Naive thymus-derived CD4-positive, alpha-beta T cell (primary cell): ENCODE results near the gene CKS2. TPM values are rescaled to one million over a fixed set of nuclear protein-coding genes. Genes with fewer than 3 reads are reported as not detected.
"Not testable (repeated sequence)": the region's sequence is repeated elsewhere in the genome, so short reads cannot be mapped to it uniquely, and the experiment has no call there.

Experiments
- ATAC-seq: fragments of 150-1000 bp; cut with Tn5 transposase; 2 replicates; pipeline ENCODE4 v1.10.0; 2021; ENCODE audit warnings: mild to moderate bottlenecking, moderate library complexity
- CTCF ChIA-PET: fragments of 350-600 bp; sonication (Branson Sonifier 250); formaldehyde crosslinking; loops from one replicate; lab custom pipeline; 2021; ENCODE audit warnings: antibody characterized with exemption; lab: Charles Lee
- POLR2A ChIA-PET: fragments of 350-600 bp; sonication (Branson Sonifier 250); formaldehyde crosslinking; loops from one replicate; lab custom pipeline; 2021; ENCODE audit warnings: antibody characterized with exemption, inconsistent platforms; lab: Charles Lee
- DNase-seq, 9 donors: peaks; one replicate each; pipeline versions ENCODE4 v3.0.0 to v3.0.0-alpha.2; 2020 to 2022; ENCODE audit warnings: mixed read lengths in 1 of 9
- H3K27ac ChIP-seq: one replicate; pipeline ENCODE4 v1.7.0; 2013; ENCODE audit warnings: mild to moderate bottlenecking, low read depth, low read length, moderate library complexity
- H3K27me3 ChIP-seq, 2 donors: one replicate each; pipeline ENCODE4 v1.7.0; 2013; ENCODE audit warnings: low read length in 2 of 2, mild to moderate bottlenecking in 2 of 2, moderate library complexity in 2 of 2; ENCODE audit not compliant: control insufficient read depth in 2 of 2, insufficient read depth in 2 of 2
- H3K36me3 ChIP-seq, 3 experiments: 1 replicate in 2 of 3; 2 replicates in 1 of 3; pipeline ENCODE4 v1.7.0; 2013; ENCODE audit warnings: low read length in 3 of 3, mild to moderate bottlenecking in 3 of 3, moderate library complexity in 1 of 3; ENCODE audit not compliant: insufficient read depth in 3 of 3, control insufficient read depth in 2 of 3
- H3K4me1 ChIP-seq, 2 donors: one replicate each; pipeline ENCODE4 v1.7.0; 2013; ENCODE audit warnings: low read length in 2 of 2, mild to moderate bottlenecking in 2 of 2, moderate library complexity in 1 of 2; ENCODE audit not compliant: control insufficient read depth in 2 of 2, insufficient read depth in 2 of 2
- H3K4me3 ChIP-seq: 2 replicates; pipeline ENCODE4 v1.7.0; 2013; ENCODE audit warnings: mild to moderate bottlenecking, low read length
- H3K9me3 ChIP-seq, 3 experiments: 1 replicate in 2 of 3; 2 replicates in 1 of 3; pipeline ENCODE4 v1.7.0; 2013; ENCODE audit warnings: low read length in 3 of 3; ENCODE audit not compliant: control insufficient read depth in 2 of 3
- H3K27ac Mint-ChIP-seq, 9 donors: one replicate each; pipeline ENCODE4 v1.8.0; 2020 to 2022; ENCODE audit warnings: mixed read lengths in 9 of 9, mild to moderate bottlenecking in 8 of 9, moderate library complexity in 5 of 9, inconsistent platforms in 2 of 9
- H3K27me3 Mint-ChIP-seq, 5 donors: one replicate each; pipeline ENCODE4 v1.8.0; 2021 to 2022; ENCODE audit warnings: mixed read lengths in 5 of 5, mild to moderate bottlenecking in 1 of 5
- H3K36me3 Mint-ChIP-seq, 5 donors: one replicate each; pipeline ENCODE4 v1.8.0; 2020 to 2022; ENCODE audit warnings: mixed read lengths in 5 of 5, mild to moderate bottlenecking in 3 of 5, inconsistent platforms in 1 of 5
- H3K4me1 Mint-ChIP-seq, 7 donors: one replicate each; pipeline ENCODE4 v1.8.0; 2020 to 2022; ENCODE audit warnings: mixed read lengths in 7 of 7, mild to moderate bottlenecking in 3 of 7, inconsistent platforms in 1 of 7
- H3K4me3 Mint-ChIP-seq, 10 donors: one replicate each; pipeline ENCODE4 v1.8.0; 2020 to 2022; ENCODE audit warnings: mild to moderate bottlenecking in 10 of 10, mixed read lengths in 10 of 10, moderate library complexity in 6 of 10, inconsistent platforms in 2 of 10
- H3K9me3 Mint-ChIP-seq, 11 donors: one replicate each; pipeline ENCODE4 v1.8.0; 2020 to 2022; ENCODE audit warnings: mixed read lengths in 11 of 11, mild to moderate bottlenecking in 4 of 11, inconsistent platforms in 1 of 11, moderate library complexity in 1 of 11
- intact Hi-C, 2 donors: fragments of 100-400 bp; cut with micrococcal nuclease; formaldehyde crosslinking; loops; one replicate each; pipeline ENCODE4 v1.15.1; 2023
- polyA plus RNA-seq, 2 donors: library from polyadenylated mRNA; unstranded; fragments of 300-500 nt; fragmentation: Illumina TruSeq; gene quantifications; one replicate each; pipeline ENCODE4 v1.2.3, GENCODE V29; 2021
- total RNA-seq, 6 experiments: library from RNA in 5 of 6; stranded (reverse) in 5 of 6; gene quantifications; 1 replicate in 5 of 6; 2 replicates in 1 of 6; pipeline ENCODE4 v1.2.3 and lab custom pipeline; 2021 to 2026

Gene CKS2
- total RNA-seq (100 to 1,000 TPM in 1 of 5 experiments, 10 to 100 TPM in 1, 1 to 10 TPM in 3; 5.2 to 121 (median 8.9) TPM), polyA plus RNA-seq (1 to 10 TPM; 6.0 to 8.0 TPM), total RNA-seq (lab: John Stamatoyannopoulos, UW) (8.6 reads per million, percentile 33 among the genes with 10 or more reads in this experiment)

DNA sequence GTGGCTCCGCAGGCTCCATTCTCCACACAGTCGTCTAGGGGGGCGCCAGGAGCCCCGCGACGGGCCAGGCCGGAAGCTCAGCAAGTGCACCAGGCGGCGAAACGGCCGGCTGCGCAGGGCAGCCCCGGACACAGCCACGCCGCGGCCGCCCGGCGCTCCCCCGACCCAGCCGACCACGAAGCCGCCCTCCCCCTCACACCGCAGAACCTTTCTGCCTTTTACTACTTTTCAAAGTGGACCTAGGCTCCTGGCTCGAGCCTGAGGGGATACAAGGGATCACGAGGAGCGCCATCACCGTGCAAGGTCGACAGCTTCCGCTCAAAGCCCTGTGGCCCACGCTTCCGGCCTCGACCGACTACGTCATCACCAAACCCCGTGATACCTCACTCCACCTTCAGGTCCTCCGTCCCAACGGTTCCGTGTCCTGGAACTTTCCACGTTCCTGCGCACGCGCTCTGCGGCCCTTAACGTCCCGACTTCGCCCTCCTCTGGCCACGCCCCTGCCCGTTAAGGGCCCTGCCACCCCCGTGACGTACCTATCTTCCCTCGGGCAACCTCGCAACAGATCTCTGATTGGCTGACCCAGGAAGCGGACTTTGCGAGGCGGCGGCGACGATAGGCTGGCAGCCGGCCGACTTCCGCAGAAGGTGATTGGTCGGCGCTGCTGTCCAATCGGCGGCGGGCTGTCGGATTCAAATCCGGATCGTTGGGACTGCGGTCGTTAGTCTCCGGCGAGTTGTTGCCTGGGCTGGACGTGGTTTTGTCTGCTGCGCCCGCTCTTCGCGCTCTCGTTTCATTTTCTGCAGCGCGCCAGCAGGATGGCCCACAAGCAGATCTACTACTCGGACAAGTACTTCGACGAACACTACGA lies at the start of gene CKS2:
Gene CKS2 (plus strand): TSS at position 721 of the 871 bp plus-strand sequence. CDS start 98 bp downstream, at position 819.
- Mint-ChIP-seq H3K27me3 (peaks cover 0 to 7% (median 0%) of the 10 kb centered on the region in 5 donors), H3K4me1 (peaks cover 0 to 36% (median 32%) of the 10 kb centered on the region in 7 donors), H3K36me3 (peaks cover 0 to 16% (median 4%) of the 10 kb centered on the region in 5 donors), H3K4me3 (peak within 1 kb of the TSS; percentile 94 to 99 (median 96)), H3K27ac (peak within 1 kb of the TSS; percentile 97 to 100 (median 99)), H3K9me3 (peaks cover 0 to 6% (median 0%) of the 10 kb centered on the region in 11 donors)
- peak; percentile 94 for ATAC-seq
- Histone ChIP-seq H3K27me3 (peaks cover 0 to 4% of the 10 kb centered on the region in 2 donors), H3K27ac (peak within 1 kb of the TSS; percentile 96), H3K36me3 (no peaks in the 10 kb centered on the region), H3K4me3 (peak within 1 kb of the TSS; percentile 82), H3K4me1 (peaks cover 22 to 24% of the 10 kb centered on the region in 2 donors), H3K9me3 (no peaks in the 10 kb centered on the region)
- intact Hi-C loops, result loop anchor here (1.0 to 10.0 kb wide), 5 partner anchors 8 to 476 kb away; partner anchors contain the start of genes GADD45G (in 2 of the 2) and SECISBP2 (in 2 of the 2)
- DNase-seq, result peak; percentile 97 to 100 (median 99)
- CTCF ChIA-PET, result no interaction called here
- POLR2A ChIA-PET, result interaction anchor here (0.7 to 1.5 kb wide), 6 partner anchors 8 to 307 kb away, joined by 3 to 7 read pairs (median 4); partner anchors contain the start of gene SECISBP2

- Mint-ChIP-seq H3K9me3 (peaks cover 0 to 46% (median 27%) of the 10 kb centered on the region in 11 donors), H3K27me3 (peaks cover 9 to 31% (median 15%) of the 10 kb centered on the region in 5 donors), H3K36me3 (peaks cover 9 to 23% (median 19%) of the 10 kb centered on the region in 5 donors), H3K27ac (no peak overlapping the region), H3K4me1 (peaks cover 8 to 15% (median 14%) of the 10 kb centered on the region in 7 donors), H3K4me3 (no peak overlapping the region)
- intact Hi-C loops, result no loop called here
- Histone ChIP-seq H3K4me1 (peaks cover 4 to 11% of the 10 kb centered on the region in 2 donors), H3K27me3 (no peaks in the 10 kb centered on the region), H3K4me3 (no peak overlapping the region), H3K36me3 (no peaks in the 10 kb centered on the region), H3K9me3 (peaks cover 0 to 19% (median 5%) of the 10 kb centered on the region in 3 experiments), H3K27ac (no peak overlapping the region)
- DNase-seq (no peak), ATAC-seq (no peak)
- CTCF ChIA-PET, result no interaction called here
- POLR2A ChIA-PET, result no interaction called here
These were observed 37.3 kb upstream of the CKS2 start for GRCh38 chr9:89273528-89274279.

- Histone ChIP-seq H3K36me3 (no peaks in the 10 kb centered on the region), H3K4me1 (peaks cover 8 to 11% of the 10 kb centered on the region in 2 donors), H3K27ac (no peak overlapping the region), H3K9me3 (peaks cover 0 to 19% (median 5%) of the 10 kb centered on the region in 3 experiments), H3K27me3 (no peaks in the 10 kb centered on the region), H3K4me3 (no peak overlapping the region)
- Mint-ChIP-seq H3K27me3 (peaks cover 9 to 26% (median 15%) of the 10 kb centered on the region in 5 donors), H3K36me3 (peaks cover 9 to 23% (median 19%) of the 10 kb centered on the region in 5 donors), H3K27ac (no peak overlapping the region), H3K9me3 (peaks cover 0 to 46% (median 27%) of the 10 kb centered on the region in 11 donors), H3K4me1 (peaks cover 14 to 25% (median 22%) of the 10 kb centered on the region in 7 donors), H3K4me3 (no peak overlapping the region)
- ATAC-seq (no peak), DNase-seq (no peak)
- ChIA-PET POLR2A (no interaction called here), CTCF (no interaction called here)
- intact Hi-C loops, result loop anchor here in 1 of 2 donors (5.0 kb wide), 1 partner anchor 98 kb away; the partner anchor contains the start of gene SHC3
These were observed 36.2 kb upstream of the CKS2 start for GRCh38 chr9:89274838-89275237.

- POLR2A ChIA-PET, ATAC-seq, H3K36me3 ChIP-seq, H3K27ac ChIP-seq, H3K4me3 ChIP-seq, CTCF ChIA-PET, H3K27ac Mint-ChIP-seq, H3K27me3 ChIP-seq, DNase-seq: not testable (repeated sequence)
- H3K27me3 Mint-ChIP-seq, result peaks cover 9 to 19% (median 14%) of the 10 kb centered on the region in 5 donors
- H3K4me1 Mint-ChIP-seq, result peaks cover 14 to 26% (median 24%) of the 10 kb centered on the region in 7 donors
- H3K4me1 ChIP-seq, result peaks cover 8 to 11% of the 10 kb centered on the region in 2 donors
- peak overlapping the region in 1 of 10 donors; percentile 47 for H3K4me3 Mint-ChIP-seq
- peaks cover 9 to 25% (median 19%) of the 10 kb centered on the region in 5 donors for H3K36me3 Mint-ChIP-seq
- intact Hi-C loops, result loop anchor here in 1 of 2 donors (5.0 kb wide), 1 partner anchor 99 kb away; the partner anchor contains the start of gene SHC3
- peaks cover 0 to 46% (median 27%) of the 10 kb centered on the region in 11 donors for H3K9me3 Mint-ChIP-seq
- peaks cover 0 to 19% (median 5%) of the 10 kb centered on the region in 3 experiments for H3K9me3 ChIP-seq
These were observed 35.0 kb upstream of the CKS2 start for GRCh38 chr9:89276040-89276439.

DNA sequence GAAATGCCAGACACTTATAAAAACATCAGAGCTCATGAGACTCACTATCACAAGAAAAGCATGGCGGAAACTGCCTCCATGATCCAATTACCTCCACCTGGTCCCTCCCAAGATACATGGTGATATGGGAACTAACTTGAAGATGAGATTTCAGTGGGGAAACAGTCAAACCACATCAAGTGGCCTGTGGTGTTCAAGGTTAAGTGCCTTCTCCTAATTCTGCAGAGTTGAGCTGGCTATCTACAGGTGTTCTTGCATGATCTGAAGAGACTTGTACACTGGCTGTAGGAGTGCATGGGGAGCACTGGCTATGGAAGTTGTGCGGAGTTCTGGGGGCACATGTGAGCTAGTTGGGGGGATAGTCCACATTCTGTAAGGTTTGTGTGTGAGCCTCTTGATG lies 34.0 kb upstream of the CKS2 start:
- H3K27ac Mint-ChIP-seq, result peak overlapping the region in 5 of 9 donors; percentile 13 to 69 (median 37)
- H3K27ac ChIP-seq, result no peak overlapping the region
- DNase-seq (no peak), ATAC-seq (no peak)
- peaks cover 8 to 14% (median 11%) of the 10 kb centered on the region in 5 donors for H3K27me3 Mint-ChIP-seq
- no peak overlapping the region for H3K4me3 ChIP-seq
- H3K4me3 Mint-ChIP-seq, result peak overlapping the region in 8 of 10 donors; percentile 31 to 64 (median 58)
- H3K36me3 ChIP-seq, result no peaks in the 10 kb centered on the region
- peaks cover 8 to 11% of the 10 kb centered on the region in 2 donors for H3K4me1 ChIP-seq
- peaks cover 0 to 39% (median 21%) of the 10 kb centered on the region in 11 donors for H3K9me3 Mint-ChIP-seq
- intact Hi-C loops, result loop anchor here in 1 of 2 donors (5.0 kb wide), 1 partner anchor 100 kb away; the partner anchor contains the start of gene SHC3
- POLR2A ChIA-PET, result no interaction called here
- H3K36me3 Mint-ChIP-seq, result peaks cover 4 to 29% (median 19%) of the 10 kb centered on the region in 5 donors
- peaks cover 0 to 19% (median 5%) of the 10 kb centered on the region in 3 experiments for H3K9me3 ChIP-seq
- no peaks in the 10 kb centered on the region for H3K27me3 ChIP-seq
- CTCF ChIA-PET, result interaction anchor here (0.8 kb wide), 1 partner anchor 13 kb away, joined by 3 read pairs; no protein-coding TSS in a partner anchor
- H3K4me1 Mint-ChIP-seq, result peaks cover 14 to 26% (median 24%) of the 10 kb centered on the region in 7 donors
